ENCODE measurements around the gene PRMT9. TPM values are rescaled to one million over a fixed set of nuclear protein-coding genes. Genes with fewer than 3 reads are reported as not detected.

Gene PRMT9
- total RNA-seq, 1 donor from 2014 or later, result 14.8 TPM

GRCh38 chr4:147714575-147715401, 30.8 kb upstream of the PRMT9 start:
- Mint-ChIP-seq H3K4me1 (peaks cover 27% of the 10 kb centered on the region), H3K27ac (no peak overlapping the region), H3K9me3 (no peaks in the 10 kb centered on the region)

GRCh38 chr4:147709999-147710398, 26.0 kb upstream of the PRMT9 start:
- no peak overlapping the region for H3K4me3 Mint-ChIP-seq
- no peak for DNase-seq (ENCODE audit: low spot score in 2 of 2, unreplicated experiment in 2 of 2)
- TF ChIP-seq CTCF (IDR thresholded peaks at IDR 0.05; ENCODE audit: unreplicated experiment), result no peak
- peaks cover 11% of the 10 kb centered on the region for H3K4me1 Mint-ChIP-seq
- H3K27ac Mint-ChIP-seq, result no peak overlapping the region
- H3K9me3 Mint-ChIP-seq, result no peaks in the 10 kb centered on the region
- H3K36me3 Mint-ChIP-seq, result no peaks in the 10 kb centered on the region
- H3K27me3 Mint-ChIP-seq (ENCODE audit: low read depth), result no peaks in the 10 kb centered on the region

More at GRCh38 chr4:147714575-147715401, 30.8 kb upstream of the PRMT9 start:
- H3K27me3 Mint-ChIP-seq (ENCODE audit: low read depth), result no peaks in the 10 kb centered on the region
- DNase-seq (ENCODE audit: low spot score in 2 of 2, unreplicated experiment in 2 of 2), result no peak
- H3K36me3 Mint-ChIP-seq, result no peaks in the 10 kb centered on the region
- no peak overlapping the region for H3K4me3 Mint-ChIP-seq
- TF ChIP-seq CTCF (IDR thresholded peaks at IDR 0.05; ENCODE audit: unreplicated experiment), result no peak

GRCh38 chr4:147707892-147708672, 24.1 kb upstream of the PRMT9 start:
- Mint-ChIP-seq H3K27ac (no peak overlapping the region), H3K27me3 (ENCODE audit: low read depth) (no peaks in the 10 kb centered on the region), H3K36me3 (no peaks in the 10 kb centered on the region), H3K4me1 (no peaks in the 10 kb centered on the region), H3K9me3 (no peaks in the 10 kb centered on the region), H3K4me3 (no peak overlapping the region)
- TF ChIP-seq CTCF (IDR thresholded peaks at IDR 0.05; ENCODE audit: unreplicated experiment), result peak; percentile 88
- DNase-seq (ENCODE audit: low spot score in 2 of 2, unreplicated experiment in 2 of 2), result no peak

GRCh38 chr4:147704846-147705245, 20.9 kb upstream of the PRMT9 start:
- DNase-seq (ENCODE audit: low spot score in 2 of 2, unreplicated experiment in 2 of 2), result no peak
- Mint-ChIP-seq H3K4me3 (no peak overlapping the region), H3K27me3 (ENCODE audit: low read depth) (no peaks in the 10 kb centered on the region), H3K4me1 (no peaks in the 10 kb centered on the region), H3K27ac (no peak overlapping the region), H3K36me3 (peaks cover 2% of the 10 kb centered on the region), H3K9me3 (no peaks in the 10 kb centered on the region)
- no peak for TF ChIP-seq CTCF (IDR thresholded peaks at IDR 0.05; ENCODE audit: unreplicated experiment)

DNA sequence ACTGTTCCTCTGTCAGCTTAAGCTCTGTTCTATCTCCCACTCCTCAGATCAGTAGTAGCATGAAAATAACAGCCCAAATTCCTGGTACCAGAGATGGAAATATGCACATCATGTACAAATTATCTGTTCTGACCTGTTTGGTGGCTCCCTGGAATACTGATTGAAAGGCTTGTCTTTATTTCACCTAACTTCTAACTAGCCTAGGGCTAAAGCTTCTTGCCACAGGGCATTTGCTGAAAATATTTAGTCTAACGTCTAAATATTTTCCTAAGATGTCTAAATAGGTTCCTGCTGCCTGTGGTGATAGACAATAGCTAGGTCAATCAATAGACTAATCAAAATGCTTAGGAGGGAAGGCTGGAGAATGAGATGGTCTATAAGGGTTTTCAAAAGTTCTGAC, 12.9 kb upstream of the PRMT9 start:
- no peak for DNase-seq (ENCODE audit: low spot score in 2 of 2, unreplicated experiment in 2 of 2)
- Mint-ChIP-seq H3K4me3 (no peak overlapping the region), H3K4me1 (no peaks in the 10 kb centered on the region), H3K27ac (no peak overlapping the region), H3K36me3 (peaks cover 2% of the 10 kb centered on the region), H3K27me3 (ENCODE audit: low read depth) (no peaks in the 10 kb centered on the region), H3K9me3 (peaks cover 4% of the 10 kb centered on the region)
- TF ChIP-seq CTCF (IDR thresholded peaks at IDR 0.05; ENCODE audit: unreplicated experiment), result no peak

Data from mesothelial cell of epicardium (in vitro differentiated cells).